ENCODE results near the gene CDC37. TPM values are rescaled to one million over a fixed set of nuclear protein-coding genes. Genes with fewer than 3 reads are reported as not detected.

The CDC37 gene
- total and polyA plus RNA-seq, 2 experiments from 2014 or later: 144 to 196 TPM

DNA sequence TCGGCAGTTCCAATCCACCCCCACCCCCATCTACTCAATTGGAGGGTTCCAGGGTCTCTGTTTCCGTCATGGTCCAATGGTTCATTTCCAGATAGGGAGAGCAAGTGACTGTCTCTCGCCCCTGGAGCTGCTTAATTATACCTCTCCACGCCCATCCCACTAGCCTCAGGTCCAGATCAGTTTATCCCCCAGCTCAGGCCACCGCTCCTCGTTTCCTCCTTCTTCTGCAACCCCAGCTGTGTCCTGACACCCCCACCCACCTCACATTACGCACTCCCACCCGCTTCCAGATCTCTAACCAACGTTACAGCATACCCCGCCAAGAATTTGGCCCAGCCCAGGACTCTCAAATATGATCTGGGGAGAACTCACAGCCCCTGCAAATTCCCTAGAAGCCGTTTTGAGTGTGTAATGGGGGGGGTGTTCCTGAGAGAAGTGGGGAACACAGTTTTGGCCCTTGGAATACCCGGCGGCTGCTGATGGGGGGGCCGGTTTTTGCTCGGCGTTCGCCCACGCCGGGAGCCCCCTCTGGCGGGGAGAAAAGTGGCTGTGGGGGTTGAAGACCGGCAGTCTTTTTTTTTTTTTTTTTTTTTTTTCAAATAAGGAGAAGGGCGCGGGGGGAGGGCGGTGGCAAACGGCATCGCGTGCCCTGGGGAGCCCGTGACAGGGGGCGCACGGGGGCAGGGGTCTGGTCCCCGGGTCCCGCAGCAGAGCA, 15.3 kb upstream of the CDC37 start:
- TF ChIP-seq EZH2 (IDR thresholded peaks at IDR 0.05; ENCODE audit: borderline replicate concordance) (no peak), EZH2phosphoT487 (IDR thresholded peaks at IDR 0.05; ENCODE audit: low read depth, severe bottlenecking, unreplicated experiment) (peak; percentile 30)
- TF ChIP-seq, protein P1, sequence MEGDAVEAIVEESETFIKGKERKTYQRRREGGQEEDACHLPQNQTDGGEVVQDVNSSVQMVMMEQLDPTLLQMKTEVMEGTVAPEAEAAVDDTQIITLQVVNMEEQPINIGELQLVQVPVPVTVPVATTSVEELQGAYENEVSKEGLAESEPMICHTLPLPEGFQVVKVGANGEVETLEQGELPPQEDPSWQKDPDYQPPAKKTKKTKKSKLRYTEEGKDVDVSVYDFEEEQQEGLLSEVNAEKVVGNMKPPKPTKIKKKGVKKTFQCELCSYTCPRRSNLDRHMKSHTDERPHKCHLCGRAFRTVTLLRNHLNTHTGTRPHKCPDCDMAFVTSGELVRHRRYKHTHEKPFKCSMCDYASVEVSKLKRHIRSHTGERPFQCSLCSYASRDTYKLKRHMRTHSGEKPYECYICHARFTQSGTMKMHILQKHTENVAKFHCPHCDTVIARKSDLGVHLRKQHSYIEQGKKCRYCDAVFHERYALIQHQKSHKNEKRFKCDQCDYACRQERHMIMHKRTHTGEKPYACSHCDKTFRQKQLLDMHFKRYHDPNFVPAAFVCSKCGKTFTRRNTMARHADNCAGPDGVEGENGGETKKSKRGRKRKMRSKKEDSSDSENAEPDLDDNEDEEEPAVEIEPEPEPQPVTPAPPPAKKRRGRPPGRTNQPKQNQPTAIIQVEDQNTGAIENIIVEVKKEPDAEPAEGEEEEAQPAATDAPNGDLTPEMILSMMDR (IDR thresholded peaks at IDR 0.05; ENCODE audit: poor library complexity): no peak
- peak overlapping the region; percentile 83 for H3K4me2 ChIP-seq

DNA sequence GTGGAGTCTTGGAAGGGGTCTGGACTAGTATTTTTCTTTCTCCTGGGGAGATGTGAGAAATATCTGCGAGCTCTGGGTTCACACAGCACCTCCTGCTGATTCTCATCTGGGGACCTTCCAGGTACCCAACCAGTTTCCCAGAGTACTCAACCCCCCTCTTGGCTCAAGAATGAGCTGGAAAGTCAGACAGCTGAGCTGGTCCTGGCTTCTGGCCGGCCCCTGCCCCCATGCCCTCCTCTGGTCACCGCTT, 14.8 kb upstream of the CDC37 start:
- no peak for DNase-seq (ENCODE audit: low spot score)
- TF ChIP-seq, protein P1 (IDR thresholded peaks at IDR 0.05; ENCODE audit: poor library complexity): no peak
- TF ChIP-seq EZH2phosphoT487 (IDR thresholded peaks at IDR 0.05; ENCODE audit: low read depth, severe bottlenecking, unreplicated experiment): no peak
- TF ChIP-seq EZH2 (IDR thresholded peaks at IDR 0.05; ENCODE audit: borderline replicate concordance): no peak
- no peak overlapping the region for H3K4me2 ChIP-seq
- H3K9me2 ChIP-seq (replicated peaks; ENCODE audit: insufficient read depth): no peaks in the 10 kb centered on the region
- no peak overlapping the region for H3K27ac ChIP-seq
- no peak overlapping the region for H3K4me3 ChIP-seq
- peaks cover 76% of the 10 kb centered on the region for H3K27me3 ChIP-seq
- no peaks in the 10 kb centered on the region for H4K20me1 ChIP-seq (ENCODE audit: insufficient read depth, poor library complexity, severe bottlenecking)
- WGBS (ENCODE audit: low lambda C conversion rate, missing lambda C conversion rate): 0% methylated on average over 3 of the region's 3 CpGs
- no peak overlapping the region for H2AFZ ChIP-seq
- H3K36me3 ChIP-seq (replicated peaks; ENCODE audit: insufficient read depth, low read depth): no peaks in the 10 kb centered on the region
- H3K4me1 ChIP-seq (ENCODE audit: insufficient read depth): peaks cover 16% of the 10 kb centered on the region
- no peaks in the 10 kb centered on the region for H3K9me3 ChIP-seq (ENCODE audit: low read depth)
- H3K79me2 ChIP-seq: no peaks in the 10 kb centered on the region

More for the DNA sequence above, 15.3 kb upstream of the CDC37 start:
- peak; percentile 17 for DNase-seq (ENCODE audit: low spot score)
- Histone ChIP-seq H3K79me2 (no peaks in the 10 kb centered on the region), H3K4me3 (no peak overlapping the region), H4K20me1 (ENCODE audit: insufficient read depth, poor library complexity, severe bottlenecking) (no peaks in the 10 kb centered on the region), H3K27ac (no peak overlapping the region), H3K9me3 (ENCODE audit: low read depth) (no peaks in the 10 kb centered on the region), H2AFZ (no peak overlapping the region), H3K36me3 (replicated peaks; ENCODE audit: insufficient read depth, low read depth) (no peaks in the 10 kb centered on the region), H3K9me2 (replicated peaks; ENCODE audit: insufficient read depth) (no peaks in the 10 kb centered on the region), H3K4me1 (ENCODE audit: insufficient read depth) (peaks cover 16% of the 10 kb centered on the region), H3K27me3 (peaks cover 81% of the 10 kb centered on the region)
- WGBS (ENCODE audit: low lambda C conversion rate, missing lambda C conversion rate): 3% methylated on average over 21 of the region's 32 CpGs

DNA sequence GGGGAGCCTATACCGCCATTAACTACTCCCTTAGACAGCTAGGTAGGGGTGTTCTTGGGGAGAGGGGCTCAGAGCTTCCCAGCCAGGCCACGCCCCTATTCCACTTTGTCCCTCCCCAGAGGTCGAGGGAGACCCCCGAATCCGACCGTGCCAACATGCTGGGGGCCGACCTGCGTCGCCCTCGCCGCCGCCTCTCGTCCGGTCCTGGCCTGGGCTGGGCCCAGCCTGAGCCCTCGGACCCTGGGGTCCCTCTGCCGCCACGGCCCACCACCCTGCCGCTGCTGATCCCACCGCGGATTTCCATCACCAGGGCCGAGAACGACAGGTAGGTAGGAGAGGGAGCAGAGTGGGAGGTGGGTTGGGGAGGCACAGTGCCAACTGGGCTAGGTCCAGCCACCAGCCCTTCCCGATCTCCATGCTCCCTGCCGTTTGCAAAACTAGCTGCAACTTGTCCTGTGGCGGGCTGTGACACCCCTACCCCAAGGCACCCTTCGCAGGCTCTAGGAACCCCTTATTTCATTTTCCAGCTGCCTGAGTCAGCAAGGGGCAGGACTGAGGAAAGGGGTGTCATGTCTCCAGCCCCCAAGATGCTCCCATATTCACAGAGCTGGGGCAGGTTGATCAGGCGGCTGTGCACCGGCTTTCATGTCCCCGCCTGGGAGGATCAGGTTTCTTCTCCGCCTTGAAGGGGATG, 14.3 kb upstream of the CDC37 start:
- Histone ChIP-seq H3K9me3 (ENCODE audit: low read depth) (no peaks in the 10 kb centered on the region), H3K27ac (no peak overlapping the region), H3K9me2 (replicated peaks; ENCODE audit: insufficient read depth) (no peaks in the 10 kb centered on the region), H3K4me2 (no peak overlapping the region), H4K20me1 (ENCODE audit: insufficient read depth, poor library complexity, severe bottlenecking) (no peaks in the 10 kb centered on the region), H2AFZ (no peak overlapping the region), H3K27me3 (peaks cover 72% of the 10 kb centered on the region), H3K79me2 (no peaks in the 10 kb centered on the region), H3K36me3 (replicated peaks; ENCODE audit: insufficient read depth, low read depth) (no peaks in the 10 kb centered on the region), H3K4me1 (ENCODE audit: insufficient read depth) (peaks cover 16% of the 10 kb centered on the region), H3K4me3 (no peak overlapping the region)
- peak; percentile 26 for DNase-seq (ENCODE audit: low spot score)
- TF ChIP-seq EZH2phosphoT487 (IDR thresholded peaks at IDR 0.05; ENCODE audit: low read depth, severe bottlenecking, unreplicated experiment) (no peak), EZH2 (IDR thresholded peaks at IDR 0.05; ENCODE audit: borderline replicate concordance) (no peak)
- TF ChIP-seq, protein P1 (IDR thresholded peaks at IDR 0.05; ENCODE audit: poor library complexity): no peak
- WGBS (ENCODE audit: low lambda C conversion rate, missing lambda C conversion rate): 27% methylated on average over 30 of the region's 30 CpGs
